ACC112 (cell line): ENCODE data around the gene FCER2.

Source experiments
- H2AFZ ChIP-seq: fragments of 200-600 bp; sonication (generic); one replicate; pipeline ENCODE4 v1.6.0; 2017; ENCODE audit warnings: antibody characterized with exemption, low read length; ENCODE audit not compliant: unreplicated experiment
- H3K27ac ChIP-seq: fragments of 200-600 bp; sonication (generic); 2 replicates; pipeline ENCODE4 v1.5.1; 2014; ENCODE audit warnings: low read depth, mild to moderate bottlenecking, antibody characterized with exemption, low read length, moderate library complexity
- H3K27me3 ChIP-seq: fragments of 200-600 bp; sonication (generic); 2 replicates; pipeline ENCODE4 v1.6.1; 2014; ENCODE audit warnings: mild to moderate bottlenecking, antibody characterized with exemption, low read length, moderate library complexity, mixed read lengths; ENCODE audit not compliant: insufficient read depth
- H3K36me3 ChIP-seq: fragments of 200-600 bp; sonication (generic); 2 replicates; pipeline ENCODE4 v1.6.1; 2016; ENCODE audit warnings: mild to moderate bottlenecking, antibody characterized with exemption, low read length, moderate library complexity, mixed read lengths; ENCODE audit not compliant: insufficient read depth
- H3K4me1 ChIP-seq: fragments of 200-600 bp; sonication (generic); one replicate; pipeline ENCODE4 v1.6.1; 2016; ENCODE audit warnings: low read length, mixed read lengths; ENCODE audit not compliant: insufficient read depth, unreplicated experiment, control insufficient read depth
- H3K4me3 ChIP-seq: fragments of 200-600 bp; sonication (generic); 2 replicates; pipeline ENCODE4 v1.5.1; 2014; ENCODE audit warnings: mild to moderate bottlenecking, low read depth, low read length
- H3K79me2 ChIP-seq: fragments of 200-600 bp; sonication (generic); one replicate; pipeline ENCODE4 v1.6.0; 2016; ENCODE audit warnings: low read length; ENCODE audit not compliant: control insufficient read depth, unreplicated experiment, insufficient read depth

FCER2 gene

DNA sequence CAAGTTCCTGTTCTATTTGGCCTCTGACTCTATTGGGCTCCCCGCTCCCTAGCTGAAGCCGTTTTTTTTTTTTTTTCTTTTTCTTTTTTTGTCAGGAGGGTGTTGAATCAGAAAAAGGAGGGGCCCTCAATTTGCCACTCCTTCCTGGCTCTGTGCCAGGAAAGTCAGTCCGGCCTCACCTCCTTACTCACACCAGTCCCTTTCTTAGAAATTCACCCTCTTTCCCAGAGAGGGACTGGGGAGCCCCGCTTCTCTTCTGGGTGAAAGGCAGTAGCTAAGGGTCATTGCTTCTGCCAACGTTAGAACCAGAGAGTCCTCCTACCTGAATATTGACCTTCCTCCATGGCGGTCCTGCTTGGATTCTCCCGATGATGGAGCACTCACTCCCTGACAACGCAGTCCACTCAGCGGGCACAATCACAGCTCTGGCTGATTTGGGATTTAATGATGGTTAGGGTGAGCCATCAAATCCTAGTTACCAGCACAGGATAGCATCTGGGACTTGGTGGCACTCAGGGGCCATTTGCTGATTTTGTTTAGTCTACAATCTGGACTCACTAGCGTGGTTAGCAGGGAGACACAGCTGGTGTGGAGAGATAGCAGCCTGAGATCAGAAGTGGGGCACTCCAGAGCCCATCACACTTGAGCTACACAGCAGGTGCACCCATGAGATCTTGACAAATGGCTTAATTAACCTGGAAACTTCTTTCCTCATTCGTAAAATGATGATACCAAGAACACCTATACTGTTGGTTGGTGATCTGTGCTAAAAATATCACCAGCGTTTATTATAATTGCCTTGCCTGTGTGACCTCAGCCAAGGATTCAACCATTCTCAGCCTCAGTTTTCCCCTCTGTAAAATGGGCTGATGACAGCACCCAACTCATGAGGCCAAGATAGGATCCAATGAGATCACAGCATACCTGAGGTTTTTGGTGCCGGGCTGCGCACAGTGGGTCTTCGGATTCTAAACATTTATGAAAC lies 2.2 kb downstream of the FCER2 start:
- Histone ChIP-seq H2AFZ (no peak overlapping the region), H3K36me3 (no peaks in the 10 kb centered on the region), H3K4me3 (no peak overlapping the region), H3K27ac (no peak overlapping the region), H3K4me1 (no peaks in the 10 kb centered on the region), H3K27me3 (peaks cover 20% of the 10 kb centered on the region), H3K79me2 (no peaks in the 10 kb centered on the region)

DNA sequence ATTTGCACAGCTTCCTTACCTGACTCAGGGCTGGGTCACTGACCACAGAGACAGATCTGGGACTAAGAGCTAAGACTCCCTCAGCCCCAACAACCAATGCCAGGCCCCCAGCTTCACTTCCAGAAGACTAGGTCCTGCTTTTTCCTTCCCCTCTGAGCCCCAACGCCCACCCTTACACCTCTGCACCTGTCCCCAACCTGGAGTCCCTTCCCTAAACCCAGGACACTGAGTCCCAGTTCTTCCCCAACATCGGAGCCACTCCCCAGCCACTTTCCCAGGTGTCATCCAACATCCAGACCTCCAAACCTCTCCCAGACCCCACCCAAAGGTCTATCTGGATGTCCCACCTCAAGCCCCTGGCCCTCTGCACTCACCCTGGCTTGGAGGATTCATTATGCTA lies 2.9 kb downstream of the FCER2 start:
- H3K4me1 ChIP-seq, result no peaks in the 10 kb centered on the region
- no peak overlapping the region for H3K27ac ChIP-seq
- H3K79me2 ChIP-seq, result no peaks in the 10 kb centered on the region
- no peak overlapping the region for H3K4me3 ChIP-seq
- peaks cover 20% of the 10 kb centered on the region for H3K27me3 ChIP-seq
- no peaks in the 10 kb centered on the region for H3K36me3 ChIP-seq
- H2AFZ ChIP-seq, result no peak overlapping the region

DNA sequence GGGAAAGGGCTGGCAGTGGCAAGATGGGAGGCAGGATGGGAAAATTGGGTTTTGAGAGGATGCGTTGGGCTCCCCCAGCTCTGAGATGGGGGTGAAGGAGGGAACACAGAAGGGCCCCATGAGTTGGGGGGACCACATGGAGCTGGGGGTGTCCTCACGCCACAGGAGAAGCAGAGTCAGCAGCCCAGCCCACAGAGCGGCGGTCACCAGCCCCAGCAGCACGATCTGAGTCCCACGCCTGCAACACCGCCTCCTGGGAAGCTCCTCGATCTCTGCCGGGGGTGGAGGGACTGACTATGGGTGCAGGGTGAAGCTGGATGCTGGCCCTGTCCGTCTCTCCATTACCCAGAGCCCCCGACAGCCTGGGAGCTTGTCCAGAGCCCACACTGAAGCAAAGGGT lies 3.3 kb downstream of the FCER2 start:
- no peaks in the 10 kb centered on the region for H3K79me2 ChIP-seq
- peaks cover 20% of the 10 kb centered on the region for H3K27me3 ChIP-seq
- H3K36me3 ChIP-seq, result no peaks in the 10 kb centered on the region
- H2AFZ ChIP-seq, result no peak overlapping the region
- no peak overlapping the region for H3K27ac ChIP-seq
- no peak overlapping the region for H3K4me3 ChIP-seq
- H3K4me1 ChIP-seq, result no peaks in the 10 kb centered on the region

DNA sequence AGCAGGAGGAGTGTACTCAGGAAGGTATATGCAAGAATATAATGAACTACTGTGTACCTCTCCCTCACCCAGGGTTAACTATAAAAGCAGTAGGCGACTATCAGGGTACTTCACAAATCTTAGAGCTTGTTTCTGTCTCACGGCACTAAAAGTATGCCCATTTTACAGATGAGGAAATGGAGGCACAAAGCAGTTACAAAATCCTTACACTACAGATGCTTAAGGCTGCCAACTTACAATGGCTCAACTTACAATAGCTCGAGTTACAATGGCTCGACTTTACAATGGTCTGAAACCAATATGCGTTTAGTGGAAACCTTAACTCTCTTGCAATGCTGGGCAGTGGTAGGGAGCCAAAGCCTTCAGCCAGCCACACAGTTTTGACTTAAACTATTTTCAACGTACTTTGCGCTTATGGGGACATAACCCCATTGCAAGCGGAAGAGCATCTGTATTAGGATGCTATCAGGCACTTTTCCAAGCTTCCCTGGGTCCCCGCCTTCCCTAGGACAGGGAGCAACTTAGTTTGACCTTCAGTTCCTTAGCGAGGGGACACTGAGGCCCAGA lies 4.1 kb downstream of the FCER2 start:
- no peak overlapping the region for H3K4me3 ChIP-seq
- no peaks in the 10 kb centered on the region for H3K4me1 ChIP-seq
- no peaks in the 10 kb centered on the region for H3K36me3 ChIP-seq
- H2AFZ ChIP-seq, result no peak overlapping the region
- H3K27ac ChIP-seq, result no peak overlapping the region
- H3K79me2 ChIP-seq, result no peaks in the 10 kb centered on the region
- H3K27me3 ChIP-seq, result peaks cover 20% of the 10 kb centered on the region

DNA sequence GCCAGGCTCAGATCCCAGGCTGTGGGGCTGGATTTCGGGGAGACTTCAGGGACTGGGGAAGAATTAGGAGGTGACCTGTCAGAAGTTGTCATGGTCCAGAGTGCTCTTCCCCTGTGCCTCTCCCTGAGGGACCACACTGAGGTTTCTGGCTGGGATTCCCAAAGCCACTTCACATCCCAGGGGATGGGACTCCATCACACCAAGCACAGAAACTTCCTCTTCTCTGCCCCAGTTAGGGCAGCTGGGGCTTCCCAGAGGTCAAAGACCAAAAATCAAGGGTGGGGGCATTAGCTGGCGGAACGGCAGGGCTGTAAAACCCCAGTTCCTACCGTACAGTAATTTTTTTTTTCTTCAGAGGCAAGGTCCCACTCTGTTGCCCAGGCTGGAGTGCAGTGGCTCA lies 7.4 kb downstream of the FCER2 start:
- Histone ChIP-seq H3K4me1 (no peaks in the 10 kb centered on the region), H3K27me3 (peaks cover 20% of the 10 kb centered on the region), H3K4me3 (no peak overlapping the region), H3K79me2 (no peaks in the 10 kb centered on the region), H3K27ac (no peak overlapping the region), H3K36me3 (no peaks in the 10 kb centered on the region), H2AFZ (no peak overlapping the region)

DNA sequence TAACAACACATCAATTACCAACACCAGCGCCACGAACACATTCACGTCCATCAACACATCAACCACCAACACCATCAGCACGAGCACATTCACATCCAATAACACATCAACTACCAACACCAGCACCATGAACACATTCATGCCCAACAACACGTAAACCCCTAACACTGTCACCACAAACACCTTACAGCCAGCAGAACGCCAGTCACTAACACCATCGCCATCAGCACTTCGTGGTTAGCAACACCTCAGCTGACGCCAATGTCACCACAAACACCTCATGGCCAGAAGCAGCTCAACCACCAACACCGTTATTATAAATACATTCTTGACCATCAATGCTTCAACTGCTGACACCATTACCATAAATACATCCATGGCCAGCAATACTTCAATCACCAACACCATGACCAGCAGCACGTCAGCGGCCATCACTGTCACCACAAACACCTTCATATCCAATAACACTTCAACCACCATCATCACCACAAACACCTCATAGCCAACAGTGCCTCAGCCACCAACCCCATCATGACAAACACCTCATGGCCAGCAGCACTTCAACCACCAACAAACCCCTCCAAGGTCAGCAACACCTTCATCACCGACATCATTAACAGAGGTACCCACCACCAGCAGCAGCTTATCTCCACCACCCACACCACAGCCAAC lies 9.4 kb downstream of the FCER2 start:
- H3K4me1 ChIP-seq, result no peaks in the 10 kb centered on the region
- no peaks in the 10 kb centered on the region for H3K36me3 ChIP-seq
- H3K79me2 ChIP-seq, result no peaks in the 10 kb centered on the region
- no peak overlapping the region for H3K27ac ChIP-seq
- H3K4me3 ChIP-seq, result no peak overlapping the region
- H2AFZ ChIP-seq, result no peak overlapping the region
- peaks cover 7% of the 10 kb centered on the region for H3K27me3 ChIP-seq

DNA sequence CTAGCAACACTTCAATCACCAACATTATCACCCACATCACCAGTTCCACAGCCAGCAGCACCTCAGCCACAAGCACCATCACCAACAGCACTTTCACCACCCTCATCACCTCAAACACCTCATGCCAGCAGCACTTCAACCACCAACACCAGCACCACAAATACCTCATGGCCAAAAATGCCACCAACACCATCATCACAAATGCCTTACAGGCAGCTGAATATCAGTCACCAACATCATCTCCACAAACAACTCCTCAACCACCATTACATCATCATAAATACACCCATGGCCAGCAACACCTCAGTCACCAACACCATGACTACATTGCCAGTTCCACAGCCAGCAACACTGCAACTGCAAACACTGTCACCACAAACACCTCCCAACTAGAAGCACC lies 10.4 kb downstream of the FCER2 start:
- H3K36me3 ChIP-seq, result no peaks in the 10 kb centered on the region
- no peak overlapping the region for H3K27ac ChIP-seq
- no peak overlapping the region for H2AFZ ChIP-seq
- no peak overlapping the region for H3K4me3 ChIP-seq
- H3K27me3 ChIP-seq, result no peaks in the 10 kb centered on the region
- H3K4me1 ChIP-seq, result no peaks in the 10 kb centered on the region
- no peaks in the 10 kb centered on the region for H3K79me2 ChIP-seq

DNA sequence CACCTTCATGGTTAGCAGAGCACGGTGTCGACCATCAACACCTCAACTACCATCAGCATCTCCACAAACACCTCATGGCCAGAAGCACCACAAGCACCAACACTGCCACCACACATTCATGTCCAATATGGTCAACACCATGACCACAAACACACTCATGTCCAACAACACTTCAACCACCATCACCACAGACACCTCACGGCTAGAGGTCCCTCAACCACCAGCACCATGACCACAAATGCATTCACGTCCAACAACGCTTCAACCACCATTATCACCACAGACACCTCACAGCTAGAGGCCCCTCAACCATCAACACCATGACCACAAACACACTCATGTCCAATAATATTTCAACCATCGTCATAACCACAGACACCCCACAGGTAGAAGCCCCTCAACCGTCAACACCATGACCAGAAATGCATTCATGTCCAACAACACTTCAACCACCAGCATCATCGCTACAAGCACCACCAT lies 11.1 kb downstream of the FCER2 start:
- no peaks in the 10 kb centered on the region for H3K4me1 ChIP-seq
- no peak overlapping the region for H3K27ac ChIP-seq
- H3K36me3 ChIP-seq, result no peaks in the 10 kb centered on the region
- no peak overlapping the region for H3K4me3 ChIP-seq
- H3K79me2 ChIP-seq, result no peaks in the 10 kb centered on the region
- no peaks in the 10 kb centered on the region for H3K27me3 ChIP-seq
- no peak overlapping the region for H2AFZ ChIP-seq

DNA sequence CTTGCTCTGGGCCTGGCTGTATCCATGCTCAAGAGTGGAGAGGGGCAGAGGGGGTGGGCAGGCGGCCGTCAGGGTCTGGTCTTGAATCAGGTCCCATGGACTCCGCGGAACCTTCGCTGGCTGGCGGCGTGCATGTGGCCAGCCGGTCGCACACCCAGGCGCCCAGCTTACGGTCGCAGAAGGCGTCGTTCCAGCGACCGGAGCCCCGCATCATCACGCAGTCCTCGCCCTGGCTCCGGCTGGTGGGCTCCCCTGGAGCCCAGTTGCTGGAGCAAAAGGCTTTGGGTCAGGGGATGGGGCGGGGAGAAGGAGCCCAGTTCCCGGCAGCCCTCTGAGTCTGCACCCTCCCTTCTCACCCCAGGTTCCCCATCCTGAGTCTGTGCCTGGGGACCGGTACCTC lies 12.8 kb downstream of the FCER2 start:
- Histone ChIP-seq H3K36me3 (no peaks in the 10 kb centered on the region), H3K79me2 (no peaks in the 10 kb centered on the region), H3K4me3 (no peak overlapping the region), H3K4me1 (no peaks in the 10 kb centered on the region), H2AFZ (no peak overlapping the region), H3K27me3 (no peaks in the 10 kb centered on the region), H3K27ac (no peak overlapping the region)

DNA sequence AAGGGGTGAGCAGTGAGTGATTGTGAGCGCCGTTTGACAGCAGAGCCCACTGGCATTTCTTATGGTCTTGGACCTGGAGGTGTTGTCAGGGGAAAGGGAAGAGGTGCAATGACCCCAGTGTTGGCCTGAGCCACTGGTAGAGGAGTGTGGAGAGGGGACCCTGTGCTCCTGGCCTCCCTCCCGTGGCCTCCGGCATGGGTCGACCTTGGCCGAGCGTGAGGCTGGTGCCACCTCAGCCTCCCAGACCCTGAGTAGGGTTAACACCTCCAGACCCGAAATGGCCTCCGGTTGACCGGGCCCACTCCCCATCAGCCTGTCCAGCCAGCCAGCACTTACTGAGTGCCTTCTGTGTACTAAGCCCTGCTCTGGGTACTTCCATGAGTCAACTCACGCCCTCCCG lies 14.8 kb downstream of the FCER2 start:
- Histone ChIP-seq H2AFZ (no peak overlapping the region), H3K4me3 (no peak overlapping the region), H3K27ac (no peak overlapping the region), H3K79me2 (peaks cover 2% of the 10 kb centered on the region), H3K36me3 (no peaks in the 10 kb centered on the region), H3K27me3 (no peaks in the 10 kb centered on the region), H3K4me1 (no peaks in the 10 kb centered on the region)
